Hematopoietic multipotent progenitor cell treated with erythropoietin and hydrocortisone succinate and interleukin-3 and kit ligand, for 15 days (in vitro differentiated cells): ENCODE measurements around the gene GRB10.
"Not testable (repeated sequence)": the region's sequence is repeated elsewhere in the genome, so short reads cannot be mapped to it uniquely, and the experiment has no call there.

ENCODE experiments used
- DNase-seq: peaks from one replicate; pipeline ENCODE4 v3.0.0-alpha.2; 2015; ENCODE audit warnings: low spot score

Gene GRB10

GRCh38 chr7:50580057-50580456 is 202.6 kb downstream of the GRB10 start:
- no peak for DNase-seq

DNA sequence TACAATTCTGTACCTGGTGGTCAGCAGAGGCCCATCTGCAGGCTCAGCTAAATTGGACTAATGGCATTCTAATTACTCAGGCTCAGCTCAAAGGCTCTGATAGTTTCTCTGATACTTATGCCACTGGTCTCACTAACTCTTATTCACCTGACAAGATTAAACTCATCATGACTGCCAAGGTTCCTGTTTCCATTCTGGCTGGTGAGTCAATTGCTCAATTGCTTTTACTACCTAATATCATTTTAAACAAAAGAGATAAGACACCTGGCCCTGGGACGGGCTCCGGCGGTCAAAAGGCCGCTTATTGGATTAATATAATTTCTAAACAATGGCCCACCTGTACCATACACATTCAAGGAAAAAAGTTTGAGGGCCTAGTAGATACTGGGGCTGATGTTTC is 204.6 kb downstream of the GRB10 start:
- DNase-seq = not testable (repeated sequence)

GRCh38 chr7:50577569-50577968 is 205.1 kb downstream of the GRB10 start:
- DNase-seq = no peak

DNA sequence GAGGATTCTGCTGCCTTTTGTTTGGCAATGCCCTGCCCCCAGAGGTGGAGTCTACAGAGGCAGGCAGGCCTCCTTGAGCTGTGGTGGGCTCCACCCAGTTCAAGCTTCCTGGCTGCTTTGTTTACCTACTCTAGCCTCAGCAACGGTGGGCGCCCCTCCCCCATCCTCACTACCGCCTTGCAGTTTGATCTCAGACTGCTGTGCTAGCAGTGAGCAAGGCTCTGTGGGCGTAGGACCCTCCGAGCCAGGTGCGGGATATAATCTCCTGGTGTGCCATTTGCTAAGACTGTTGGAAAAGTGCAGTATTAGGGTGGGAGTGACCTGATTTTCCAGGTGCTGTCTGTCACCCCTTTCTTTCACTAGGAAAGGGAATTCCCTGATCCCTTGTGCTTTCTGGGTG is 206.3 kb downstream of the GRB10 start:
- not testable (repeated sequence) for DNase-seq

- no peak for DNase-seq
Observed at GRCh38 chr7:50567715-50568261, 214.9 kb downstream of the GRB10 start.

DNA sequence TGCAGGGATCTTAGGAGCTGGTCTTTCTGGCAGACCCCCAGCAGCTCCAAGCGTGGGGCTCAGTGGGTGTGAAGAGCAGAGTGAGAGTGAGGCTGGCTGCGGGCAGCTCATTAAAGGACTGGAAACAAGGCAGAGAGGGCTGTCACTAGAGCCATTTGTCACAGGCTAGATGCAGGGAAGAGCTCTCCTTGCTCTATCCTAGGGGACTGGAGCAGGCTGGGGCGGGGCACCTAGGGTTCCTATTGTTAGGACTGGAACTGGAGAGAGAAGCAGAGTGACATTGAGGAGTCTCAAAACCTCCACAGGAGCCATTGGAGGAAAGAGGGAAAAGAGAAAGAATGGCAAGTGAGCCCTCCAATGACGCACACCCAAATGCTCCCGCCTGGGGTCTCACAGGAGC is 216.7 kb downstream of the GRB10 start:
- DNase-seq = no peak

- no peak for DNase-seq
Observed at GRCh38 chr7:50565559-50565916, 217.2 kb downstream of the GRB10 start.

GRCh38 chr7:50564640-50565558 is 217.8 kb downstream of the GRB10 start, which contains the start of gene DDC:
DDC (minus strand) TSS chr7:50565405; CDS start chr7:50544085, 21,320 bp downstream.
- DNase-seq = no peak

DNA sequence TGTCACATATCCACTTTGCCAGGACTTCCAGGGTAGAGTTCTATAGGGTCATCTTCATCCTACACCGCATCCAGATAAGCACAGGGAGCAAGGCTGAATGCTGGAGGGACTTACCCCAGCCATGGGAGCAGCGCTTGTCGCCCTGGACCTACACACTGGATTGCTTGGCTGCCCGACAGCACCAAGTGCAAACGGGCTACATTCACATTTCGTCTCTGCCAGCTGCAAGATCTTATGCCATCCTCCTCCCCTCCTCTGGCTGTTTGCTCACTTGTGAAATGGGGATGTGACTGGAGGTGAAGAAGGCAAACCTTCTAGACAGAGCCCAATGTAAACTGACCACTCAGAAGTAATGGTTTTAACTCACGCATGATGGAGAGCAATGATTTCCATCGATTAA is 218.5 kb downstream of the GRB10 start:
- no peak for DNase-seq

- no peak for DNase-seq
Observed at GRCh38 chr7:50562136-50562535, 220.6 kb downstream of the GRB10 start.

DNA sequence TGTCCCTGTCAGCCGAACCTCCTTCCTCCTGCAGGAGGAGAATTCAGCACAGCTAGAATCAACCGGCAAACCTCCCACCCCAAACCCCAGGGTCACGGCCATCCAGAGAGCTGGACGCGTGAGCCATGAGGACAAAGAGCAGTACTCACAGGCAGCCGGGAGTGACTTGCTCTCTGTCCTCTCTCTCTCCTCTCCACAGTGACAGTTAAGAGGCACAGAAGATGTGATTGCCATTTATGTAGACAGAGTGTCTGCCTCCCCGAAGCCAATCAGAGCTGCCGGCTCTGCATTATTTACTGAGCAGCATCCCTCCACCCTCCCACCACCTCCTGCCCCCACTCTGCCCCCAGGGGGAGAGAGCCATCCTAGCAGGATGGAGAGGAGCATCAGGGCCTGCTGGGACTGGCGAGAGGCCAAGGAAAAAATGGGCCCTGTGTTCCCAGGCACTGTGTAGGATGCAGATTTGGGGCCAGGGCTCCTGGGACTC is 221.8 kb downstream of the GRB10 start:
- DNase-seq = no peak

- no peak for DNase-seq
Observed at GRCh38 chr7:50559881-50560280, 222.8 kb downstream of the GRB10 start.

DNA sequence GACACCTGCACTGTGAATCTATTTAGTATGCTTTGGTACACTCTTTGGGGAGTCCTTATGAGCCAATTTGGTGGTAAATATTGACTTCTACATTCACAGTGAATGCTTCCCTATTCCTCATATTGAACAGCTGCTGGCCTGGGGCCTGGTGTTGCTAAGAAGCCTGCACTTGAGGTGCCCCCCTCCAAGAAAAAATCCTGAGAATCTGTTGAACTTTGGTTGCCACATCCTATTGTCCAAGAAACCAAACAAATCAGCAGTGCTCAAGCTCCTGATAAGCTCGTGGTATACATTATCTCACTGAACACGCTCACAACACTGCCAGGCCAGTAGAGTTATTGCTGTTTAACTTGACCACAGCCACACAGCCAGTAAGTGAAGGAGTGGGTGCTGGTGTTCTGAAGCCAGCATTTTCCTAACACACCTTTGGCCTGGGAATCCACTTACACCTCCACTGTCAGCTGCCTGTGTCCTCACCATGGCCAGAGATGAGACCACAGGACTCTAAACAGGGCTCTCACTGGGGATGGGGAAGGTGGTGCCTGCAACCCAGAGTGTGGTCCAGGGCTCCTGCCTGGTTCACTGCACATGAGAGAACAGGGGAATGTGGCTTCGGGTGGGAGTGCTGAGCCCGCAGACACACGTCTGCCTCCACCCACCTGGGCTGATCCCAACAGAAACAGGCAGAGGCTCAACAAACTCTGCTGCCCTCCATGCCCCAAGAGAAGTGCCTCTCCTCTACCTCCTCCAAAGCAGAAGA is 224.2 kb downstream of the GRB10 start:
- DNase-seq = no peak

DNA sequence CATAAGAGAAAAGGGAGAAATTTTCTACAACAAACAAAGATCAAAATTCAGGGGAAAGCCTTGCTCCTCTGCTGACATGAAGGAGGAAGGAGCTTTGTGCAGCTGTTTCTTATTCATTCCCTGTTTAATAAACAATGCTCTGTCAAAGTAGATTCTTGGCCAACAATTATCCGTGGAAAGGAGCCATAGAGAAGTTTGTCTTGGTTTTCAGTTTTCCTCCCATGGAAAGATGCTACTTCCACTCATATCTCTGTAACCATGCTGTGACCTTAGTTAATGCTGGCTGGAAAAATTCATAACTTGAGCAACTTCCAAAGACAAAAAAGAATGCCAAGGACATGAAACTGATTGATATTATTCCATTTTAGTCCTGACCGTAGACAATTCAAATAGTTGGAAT is 225.6 kb downstream of the GRB10 start:
- DNase-seq = no peak

DNA sequence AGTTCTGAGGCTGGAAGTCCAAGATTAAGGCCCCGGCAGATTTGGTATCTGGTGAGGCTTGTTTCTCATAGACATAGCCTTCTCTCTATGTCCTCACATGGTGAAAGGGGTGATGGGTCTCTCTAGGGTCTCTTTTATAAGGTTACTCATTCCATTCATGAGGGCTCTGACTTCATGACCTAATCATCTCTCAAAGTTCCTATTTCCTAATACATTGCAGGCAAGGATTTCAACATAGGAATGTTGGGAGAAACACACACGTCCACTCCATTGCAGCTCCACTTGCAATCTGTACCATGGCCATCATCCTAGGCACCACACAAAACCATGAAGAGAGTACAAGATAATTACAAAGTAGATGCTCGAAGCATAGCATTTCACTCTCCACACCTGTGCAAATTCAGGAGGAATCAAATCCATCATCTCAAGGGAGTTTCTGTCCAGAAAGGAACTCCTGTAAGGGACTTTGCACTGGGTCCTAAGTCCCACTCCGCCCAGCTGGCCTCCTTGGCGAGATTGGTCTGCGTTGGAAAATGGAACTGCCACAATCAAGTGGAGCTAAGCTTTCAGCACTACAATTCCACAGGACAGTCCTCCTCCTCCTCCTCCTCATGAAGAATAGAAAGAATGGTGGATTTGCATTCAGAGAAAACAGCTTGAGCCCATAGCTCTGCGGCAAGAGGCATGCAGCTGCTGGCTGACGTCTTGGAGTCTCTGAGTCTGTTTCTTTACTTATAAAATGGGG is 226.3 kb downstream of the GRB10 start:
- no peak for DNase-seq

DNA sequence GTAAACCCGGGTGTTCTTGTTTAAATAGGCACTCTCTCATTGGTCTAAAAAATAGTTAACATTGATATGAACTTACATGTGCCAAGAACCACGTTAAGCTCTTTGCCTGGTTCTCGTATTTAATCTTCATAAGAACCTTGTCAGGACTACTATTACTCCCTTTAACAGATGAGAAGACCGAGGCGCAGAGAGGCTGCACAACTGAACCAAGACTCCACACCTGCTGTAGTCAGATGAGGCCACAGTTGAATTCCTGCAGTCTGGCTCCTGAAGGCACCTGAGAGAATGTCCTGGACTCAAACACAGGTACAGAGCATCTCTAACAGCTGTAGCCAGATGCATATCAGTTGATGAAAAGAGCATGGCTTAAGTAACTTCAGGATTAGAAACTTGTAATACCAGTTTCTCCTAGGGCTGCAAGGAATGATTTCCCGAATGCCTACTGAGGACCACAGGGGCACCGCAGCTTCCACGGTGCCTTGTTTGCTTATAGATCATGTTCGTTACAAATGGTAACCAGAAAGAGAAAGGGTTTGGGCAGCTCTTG is 227.0 kb downstream of the GRB10 start:
- DNase-seq = no peak

- no peak for DNase-seq
Observed at GRCh38 chr7:50554431-50555322, 228.0 kb downstream of the GRB10 start.

GRCh38 chr7:50553973-50554372 is 228.7 kb downstream of the GRB10 start:
- no peak for DNase-seq

DNA sequence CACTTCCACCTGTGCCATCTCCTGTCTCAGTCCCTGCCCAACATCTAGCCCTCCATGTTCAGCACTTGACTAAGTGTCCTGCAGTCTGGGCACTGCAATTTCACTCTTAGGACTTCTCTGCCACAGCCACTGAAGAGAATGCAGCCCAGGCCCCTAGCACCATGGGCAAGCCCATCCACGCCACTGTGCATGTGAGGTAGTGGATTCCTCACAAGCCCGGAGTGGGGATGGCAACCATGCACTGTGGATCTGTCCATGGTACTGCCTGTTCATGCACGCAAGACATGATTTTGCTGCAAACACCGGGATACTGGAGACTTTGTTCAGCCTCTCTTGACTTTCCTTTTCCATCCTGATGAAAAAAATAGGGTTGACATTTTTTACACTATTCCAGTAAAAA is 229.8 kb downstream of the GRB10 start:
- DNase-seq = no peak

GRCh38 chr7:50552139-50552538 is 230.6 kb downstream of the GRB10 start:
- DNase-seq = no peak

- DNase-seq = not testable (repeated sequence)
Observed at GRCh38 chr7:50545613-50546012, 237.1 kb downstream of the GRB10 start.
